Measurements from ENCODE around the gene RIC3. TPM values are rescaled to one million over a fixed set of nuclear protein-coding genes. Genes with fewer than 3 reads are reported as not detected.

Gene RIC3
- total RNA-seq, 4 donors from 2014 or later: 7.9 to 28.4 (median 18.5) TPM

DNA sequence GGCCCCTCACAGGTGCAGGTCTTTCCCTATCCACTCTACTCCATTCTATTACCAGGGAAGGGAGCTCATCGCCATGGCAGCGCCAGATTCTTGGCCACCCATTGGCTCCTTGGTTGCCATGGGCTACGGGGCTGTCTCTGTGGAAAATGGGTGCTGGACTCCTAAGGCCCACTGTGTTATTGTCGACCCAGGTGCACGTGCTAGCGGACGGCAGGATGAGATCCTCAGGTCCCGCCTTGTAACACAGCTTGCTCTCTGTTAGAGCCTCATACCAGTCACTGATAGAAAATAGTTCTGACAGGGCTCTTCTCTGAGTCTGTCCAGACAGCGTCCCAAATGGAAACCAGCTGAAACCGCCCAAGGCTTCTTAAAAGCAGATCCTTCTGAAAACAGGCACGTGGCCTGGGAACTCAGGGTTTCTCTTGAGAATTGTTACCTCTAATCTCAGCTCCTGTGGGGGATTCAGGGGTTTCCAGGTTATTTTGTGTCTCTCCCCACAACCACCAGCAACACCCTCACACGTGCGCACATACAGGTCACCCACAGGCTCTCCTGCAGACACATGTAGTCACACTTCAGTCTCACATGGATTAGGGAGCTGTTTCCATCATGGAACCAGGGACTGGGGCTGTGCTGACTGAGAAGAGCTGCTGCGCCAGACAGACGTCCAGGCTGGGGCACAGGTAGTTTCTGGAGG lies 86.3 kb downstream of the RIC3 start:
- Histone ChIP-seq H3K27me3 (no peaks in the 10 kb centered on the region), H3K4me1 (peaks cover 0 to 17% of the 10 kb centered on the region in 2 donors), H3K4me3 (peak overlapping the region in 1 of 2 donors; percentile 67), H3K27ac (peak overlapping the region; percentile 67 to 87), H3K9me3 (no peaks in the 10 kb centered on the region), H3K36me3 (no peaks in the 10 kb centered on the region)
- intact Hi-C loops (cut with DNase I; ENCODE audit: low total_unique reads): no loop called here
- TF ChIP-seq, protein P1, sequence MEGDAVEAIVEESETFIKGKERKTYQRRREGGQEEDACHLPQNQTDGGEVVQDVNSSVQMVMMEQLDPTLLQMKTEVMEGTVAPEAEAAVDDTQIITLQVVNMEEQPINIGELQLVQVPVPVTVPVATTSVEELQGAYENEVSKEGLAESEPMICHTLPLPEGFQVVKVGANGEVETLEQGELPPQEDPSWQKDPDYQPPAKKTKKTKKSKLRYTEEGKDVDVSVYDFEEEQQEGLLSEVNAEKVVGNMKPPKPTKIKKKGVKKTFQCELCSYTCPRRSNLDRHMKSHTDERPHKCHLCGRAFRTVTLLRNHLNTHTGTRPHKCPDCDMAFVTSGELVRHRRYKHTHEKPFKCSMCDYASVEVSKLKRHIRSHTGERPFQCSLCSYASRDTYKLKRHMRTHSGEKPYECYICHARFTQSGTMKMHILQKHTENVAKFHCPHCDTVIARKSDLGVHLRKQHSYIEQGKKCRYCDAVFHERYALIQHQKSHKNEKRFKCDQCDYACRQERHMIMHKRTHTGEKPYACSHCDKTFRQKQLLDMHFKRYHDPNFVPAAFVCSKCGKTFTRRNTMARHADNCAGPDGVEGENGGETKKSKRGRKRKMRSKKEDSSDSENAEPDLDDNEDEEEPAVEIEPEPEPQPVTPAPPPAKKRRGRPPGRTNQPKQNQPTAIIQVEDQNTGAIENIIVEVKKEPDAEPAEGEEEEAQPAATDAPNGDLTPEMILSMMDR (IDR thresholded peaks at IDR 0.05): no peak
- TF ChIP-seq POLR2A (IDR thresholded peaks at IDR 0.05): no peak
- peak in 1 of 2 donors; percentile 58 for DNase-seq

DNA sequence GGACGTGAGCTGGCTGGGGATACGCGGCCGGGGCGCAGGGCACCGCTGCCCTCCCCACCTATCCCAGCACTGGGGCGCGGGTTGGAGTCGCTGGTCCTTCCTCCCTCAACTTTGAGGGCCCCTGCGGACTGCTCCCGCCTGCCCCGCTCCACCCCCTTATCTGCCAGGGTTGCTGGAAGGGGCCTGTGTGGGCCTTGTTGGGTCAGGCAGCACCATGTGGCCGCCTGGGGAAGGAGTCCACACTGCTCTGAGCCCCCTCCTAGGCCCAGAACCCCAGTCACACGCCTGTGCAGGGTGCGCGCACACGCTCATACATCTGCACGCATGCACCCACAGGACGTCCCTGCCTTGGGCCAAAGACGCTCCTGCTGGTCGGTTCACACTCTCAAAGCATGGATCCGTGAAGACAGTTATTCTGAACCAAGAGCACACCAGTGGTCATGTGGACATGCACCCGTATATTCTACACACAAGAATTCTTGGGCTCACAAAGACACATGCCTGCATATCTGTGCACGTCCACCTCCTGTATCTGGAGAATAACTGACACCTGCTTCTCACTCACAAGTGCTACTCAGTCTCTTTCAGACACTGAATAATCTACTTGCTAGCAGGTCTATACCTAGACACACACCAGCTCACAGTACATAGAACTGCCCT lies 87.1 kb downstream of the RIC3 start:
- Histone ChIP-seq H3K4me3 (peak overlapping the region; percentile 49 to 67), H3K9me3 (no peaks in the 10 kb centered on the region), H3K4me1 (peaks cover 0 to 12% of the 10 kb centered on the region in 2 donors), H3K27ac (peak overlapping the region; percentile 67 to 87), H3K36me3 (no peaks in the 10 kb centered on the region), H3K27me3 (no peaks in the 10 kb centered on the region)
- intact Hi-C loops (cut with DNase I; ENCODE audit: low total_unique reads): no loop called here
- DNase-seq: peak in 1 of 2 donors; percentile 50
- TF ChIP-seq, protein P1 (IDR thresholded peaks at IDR 0.05): no peak
- TF ChIP-seq POLR2A (IDR thresholded peaks at IDR 0.05): no peak

DNA sequence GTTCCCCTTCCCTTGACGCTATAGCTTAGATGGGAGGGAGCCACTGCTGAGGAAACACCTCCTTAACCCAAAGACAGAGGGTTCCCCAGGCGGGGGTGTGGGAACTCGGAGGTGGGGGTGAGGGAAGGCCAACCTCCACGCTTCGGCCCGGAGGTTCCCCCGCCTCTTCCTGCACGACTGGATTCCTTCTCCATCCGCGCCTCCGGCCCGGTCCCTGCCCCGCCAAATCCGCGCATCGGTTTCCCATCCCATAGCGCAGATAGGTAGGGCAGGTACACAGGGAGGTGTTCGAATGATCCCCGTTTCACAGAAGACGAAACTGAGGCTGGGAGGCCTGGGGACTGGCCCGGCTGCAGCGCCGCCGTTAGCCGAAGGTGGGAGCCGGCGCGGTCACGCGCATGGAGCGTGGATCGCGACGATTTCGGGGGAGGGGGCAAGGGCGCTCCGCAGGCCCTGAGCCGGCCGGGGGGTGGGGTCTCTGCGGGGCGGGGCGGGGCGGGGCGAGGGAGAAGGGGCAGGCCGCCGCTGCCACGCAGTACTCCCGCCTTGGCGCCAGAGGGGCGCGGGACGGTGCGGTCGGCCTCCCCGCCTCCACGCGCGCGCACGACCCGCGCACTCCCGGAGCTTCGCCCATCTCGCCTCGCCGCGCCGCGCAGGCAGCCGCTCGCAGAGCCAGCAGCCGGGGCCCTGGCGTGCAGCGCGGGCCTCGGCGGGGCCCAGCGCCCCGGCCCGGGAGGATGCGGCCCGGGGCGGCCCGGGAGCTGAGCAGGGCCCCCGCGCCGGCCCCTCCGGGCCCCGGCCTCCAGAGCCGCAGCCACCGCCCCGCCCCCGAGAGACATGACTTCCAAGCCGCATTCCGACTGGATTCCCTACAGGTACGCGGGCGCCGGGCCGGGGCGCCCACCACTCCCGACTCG lies 87.9 kb downstream of the RIC3 start, which contains the start of gene TUB:
Gene TUB, plus strand, starts transcription at position 538 of the 917 bp plus-strand sequence. Its CDS starts 300 bp downstream, at position 838.
- no peaks in the 10 kb centered on the region for H3K36me3 ChIP-seq
- peak within 1 kb of the TSS; percentile 49 to 67 for H3K4me3 ChIP-seq
- peaks cover 0 to 8% of the 10 kb centered on the region in 2 donors for H3K4me1 ChIP-seq
- intact Hi-C loops (cut with DNase I; ENCODE audit: low total_unique reads): no loop called here
- peak within 1 kb of the TSS; percentile 67 to 87 for H3K27ac ChIP-seq
- no peaks in the 10 kb centered on the region for H3K9me3 ChIP-seq
- H3K27me3 ChIP-seq: no peaks in the 10 kb centered on the region
- TF ChIP-seq, protein P1 (IDR thresholded peaks at IDR 0.05): peak in 1 of 4 experiments; percentile 25
- peak in 1 of 2 donors; percentile 55 for TF ChIP-seq POLR2A (IDR thresholded peaks at IDR 0.05)
- DNase-seq: peak in 1 of 2 donors; percentile 60

DNA sequence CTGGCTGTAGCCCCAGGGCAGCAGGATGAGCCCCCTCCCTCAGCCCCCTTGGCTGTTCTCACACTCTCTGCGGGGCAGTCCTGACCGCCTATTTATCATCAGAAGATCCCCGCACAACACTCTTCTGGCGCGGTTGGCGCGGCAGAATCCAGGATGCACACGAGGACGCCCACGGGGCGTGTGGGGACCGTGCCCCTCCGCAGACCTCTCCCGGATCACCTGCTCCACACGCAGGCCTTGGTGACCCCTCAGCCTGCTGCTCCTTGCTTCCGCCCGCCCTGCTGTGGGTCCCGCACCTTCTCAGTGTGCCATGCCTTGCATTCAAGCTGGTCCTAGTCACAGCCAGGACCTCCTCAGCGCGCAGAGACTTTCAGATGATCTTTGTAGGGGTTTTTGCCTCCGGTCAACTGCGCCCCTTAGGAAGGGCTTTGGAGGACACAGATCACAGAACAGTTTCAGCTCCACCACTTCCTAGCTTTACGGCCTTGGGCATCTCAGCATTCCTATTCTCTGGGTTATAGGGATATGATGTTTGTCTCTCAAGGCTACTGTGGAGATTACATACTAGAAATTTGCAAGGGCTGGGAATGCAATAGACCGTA lies 88.7 kb downstream of the RIC3 start:
- Histone ChIP-seq H3K9me3 (no peaks in the 10 kb centered on the region), H3K27ac (peak overlapping the region; percentile 67 to 87), H3K4me3 (peak overlapping the region; percentile 49 to 67), H3K36me3 (no peaks in the 10 kb centered on the region), H3K4me1 (peaks cover 0 to 8% of the 10 kb centered on the region in 2 donors), H3K27me3 (no peaks in the 10 kb centered on the region)
- TF ChIP-seq, protein P1 (IDR thresholded peaks at IDR 0.05): no peak
- no peak for TF ChIP-seq POLR2A (IDR thresholded peaks at IDR 0.05)
- intact Hi-C loops (cut with DNase I; ENCODE audit: low total_unique reads): no loop called here
- DNase-seq: no peak

Data from uterus (tissue), 4 donors.